GM18505 (cell line): ENCODE data around the gene TMEM175.

Source experiments
- ATAC-seq: cut with Tn5 transposase; IDR thresholded peaks from one replicate; pipeline ENCODE4 v1.9.1; 2021; ENCODE audit not compliant: unreplicated experiment
- POLR2A ChIP-seq: IDR thresholded peaks from 4 replicates; pipeline ENCODE4 v1.6.1; 2011; ENCODE audit warnings: borderline replicate concordance; ENCODE audit not compliant: insufficient read depth, insufficient read length; ENCODE audit errors: extremely low read depth

Gene TMEM175

GRCh38 chr4:931960-932712, at the start of gene TMEM175, which contains the start of gene GAK:
TMEM175 (plus strand) TSS chr4:932460; CDS start chr4:947740, 15,280 bp downstream.
GAK (minus strand) TSS chr4:932316; CDS start chr4:932187, 129 bp downstream.
- TF ChIP-seq POLR2A = peak; percentile 91
- peak; percentile 89 for ATAC-seq

- no peak for ATAC-seq
- no peak for TF ChIP-seq POLR2A
Measured at GRCh38 chr4:882646-883045, 49.6 kb upstream of the TMEM175 start.

- ATAC-seq = no peak
- no peak for TF ChIP-seq POLR2A
Measured at GRCh38 chr4:883377-884095, 48.7 kb upstream of the TMEM175 start.

- TF ChIP-seq POLR2A = no peak
Measured at GRCh38 chr4:884259-884658, 48.0 kb upstream of the TMEM175 start.

GRCh38 chr4:884896-885295, 47.4 kb upstream of the TMEM175 start:
- no peak for TF ChIP-seq POLR2A
- ATAC-seq = no peak

More at GRCh38 chr4:884259-884658, 48.0 kb upstream of the TMEM175 start:
- ATAC-seq = no peak

GRCh38 chr4:885353-885752, 46.9 kb upstream of the TMEM175 start:
- no peak for ATAC-seq
- no peak for TF ChIP-seq POLR2A

- no peak for TF ChIP-seq POLR2A
- no peak for ATAC-seq
Measured at GRCh38 chr4:886244-886643, 46.0 kb upstream of the TMEM175 start.

GRCh38 chr4:887034-887763, 45.1 kb upstream of the TMEM175 start:
- ATAC-seq = no peak

GRCh38 chr4:888029-888428, 44.2 kb upstream of the TMEM175 start:
- no peak for TF ChIP-seq POLR2A
- no peak for ATAC-seq

More at GRCh38 chr4:887034-887763, 45.1 kb upstream of the TMEM175 start:
- TF ChIP-seq POLR2A = peak; percentile 24

- TF ChIP-seq POLR2A = no peak
- no peak for ATAC-seq
Measured at GRCh38 chr4:889516-889915, 42.7 kb upstream of the TMEM175 start.

- TF ChIP-seq POLR2A = no peak
- no peak for ATAC-seq
Measured at GRCh38 chr4:890036-890695, 42.1 kb upstream of the TMEM175 start.

- TF ChIP-seq POLR2A = no peak
- ATAC-seq = no peak
Measured at GRCh38 chr4:891747-892146, 40.5 kb upstream of the TMEM175 start.

- TF ChIP-seq POLR2A = no peak
- ATAC-seq = no peak
Measured at GRCh38 chr4:892780-893179, 39.5 kb upstream of the TMEM175 start.
